ENCODE measurements around the gene CCDC146. TPM values are rescaled to one million over a fixed set of nuclear protein-coding genes. Genes with fewer than 3 reads are reported as not detected.
A peak's percentile ranks its signal among the peaks of the same experiment; 100 is the strongest.
"Not testable (repeated sequence)": the region's sequence is repeated elsewhere in the genome, so short reads cannot be mapped to it uniquely, and the experiment has no call there.

Gene CCDC146
- total RNA-seq, 4 donors from 2014 or later = 14.7 to 23.6 (median 17.6) TPM

DNA sequence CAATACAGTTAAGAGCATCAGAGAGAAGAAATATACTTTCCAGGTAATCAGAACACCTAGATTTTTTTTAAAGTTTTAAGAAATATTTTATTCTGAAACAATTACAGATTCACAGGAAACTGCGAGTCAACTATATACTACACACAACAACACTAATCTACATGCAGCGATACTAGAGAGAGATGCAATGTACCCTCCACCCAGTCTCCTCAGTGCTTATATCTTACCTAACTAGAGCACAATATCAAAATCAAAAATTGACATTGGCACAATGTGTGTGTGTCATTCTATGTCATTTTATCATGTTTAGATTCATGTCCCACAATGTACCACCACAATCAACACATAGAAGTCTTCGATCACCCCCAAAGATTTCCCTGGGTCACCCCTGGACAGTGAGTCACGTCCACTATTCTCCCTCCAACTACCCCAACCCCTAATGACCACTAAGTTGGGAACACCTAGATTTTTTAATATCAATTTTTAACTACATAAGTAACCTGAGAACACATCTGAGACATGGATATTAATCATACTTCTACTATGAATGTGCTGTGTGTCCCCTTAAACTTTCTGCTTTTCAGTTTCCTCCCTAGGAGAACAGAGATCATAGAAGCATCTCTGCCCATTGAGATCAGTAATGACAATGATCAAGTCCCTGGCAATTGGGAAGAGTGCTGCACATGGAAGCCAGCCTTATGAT is 207.2 kb downstream of the CCDC146 start:
- H3K4me3 ChIP-seq = no peak overlapping the region
- no peaks in the 10 kb centered on the region for H3K36me3 ChIP-seq
- H3K27me3 ChIP-seq = no peaks in the 10 kb centered on the region
- TF ChIP-seq CTCF (IDR thresholded peaks at IDR 0.05) (no peak), EP300 (IDR thresholded peaks at IDR 0.05) (no peak), POLR2A (IDR thresholded peaks at IDR 0.05) (no peak)
- no peaks in the 10 kb centered on the region for H3K9me3 ChIP-seq
- H3K27ac ChIP-seq = peak overlapping the region in 3 of 4 donors; percentile 41 to 82 (median 79)
- H3K4me1 ChIP-seq = peaks cover 0 to 62% (median 36%) of the 10 kb centered on the region in 4 donors
- no peak for DNase-seq (ENCODE audit: low spot score in 2 of 2)
- 85% methylated on average over 4 of the region's 4 CpGs for WGBS, 2 donors

GRCh38 chr7:77330169-77330882 is 207.9 kb downstream of the CCDC146 start:
- peaks cover 0 to 64% (median 36%) of the 10 kb centered on the region in 4 donors for H3K4me1 ChIP-seq
- no peaks in the 10 kb centered on the region for H3K9me3 ChIP-seq
- H3K36me3 ChIP-seq = no peaks in the 10 kb centered on the region
- H3K27me3 ChIP-seq = no peaks in the 10 kb centered on the region
- no peak overlapping the region for H3K4me3 ChIP-seq
- DNase-seq (ENCODE audit: low spot score in 2 of 2) = no peak
- no peak for TF ChIP-seq POLR2A (IDR thresholded peaks at IDR 0.05)
- TF ChIP-seq EP300 (IDR thresholded peaks at IDR 0.05) = peak; percentile 60 to 66
- WGBS, 2 donors = 66 to 68% methylated on average over 6 of the region's 6 CpGs
- H3K27ac ChIP-seq = peak overlapping the region in 3 of 4 donors; percentile 41 to 82 (median 79)

DNA sequence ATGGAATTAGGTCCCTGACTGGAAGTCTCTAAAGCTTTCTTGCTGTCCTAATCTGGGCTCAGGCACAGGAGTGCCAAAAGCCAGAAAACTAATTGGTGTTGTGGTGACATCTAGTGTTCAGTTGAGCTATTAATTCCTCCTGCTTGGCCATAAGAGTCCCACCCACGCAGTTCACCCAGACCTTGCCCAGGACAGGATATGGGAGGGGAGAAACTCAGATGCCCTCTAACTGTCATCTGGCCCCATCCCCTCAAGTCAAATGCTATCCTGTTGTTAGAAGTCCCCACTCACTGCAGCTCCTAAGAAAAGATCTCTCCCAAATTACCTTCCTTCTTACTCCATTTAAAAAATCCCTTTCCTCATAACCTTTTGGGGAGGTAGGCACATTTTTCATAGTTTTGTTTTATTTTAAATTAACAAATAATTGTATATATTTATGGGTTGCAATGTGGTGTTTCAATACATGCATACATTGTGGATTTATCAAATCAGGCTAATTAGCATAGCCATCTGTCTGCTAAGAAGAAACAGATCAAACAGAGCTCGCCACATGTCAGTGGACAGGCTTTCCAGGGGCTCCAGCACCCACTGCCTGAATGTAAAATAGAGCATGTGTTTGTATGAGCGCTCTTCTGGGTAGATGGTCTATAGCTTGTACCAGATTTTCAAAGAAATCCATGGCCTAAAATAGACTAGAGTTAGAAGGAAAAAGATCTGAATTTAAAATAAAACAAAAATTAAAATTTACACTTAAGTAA is 209.7 kb downstream of the CCDC146 start:
- H3K27me3 ChIP-seq = no peaks in the 10 kb centered on the region
- TF ChIP-seq CTCF (IDR thresholded peaks at IDR 0.05) (peak; percentile 48 to 89 (median 65)), POLR2A (IDR thresholded peaks at IDR 0.05) (no peak), EP300 (IDR thresholded peaks at IDR 0.05) (peak in 1 of 2 donors; percentile 70)
- no peaks in the 10 kb centered on the region for H3K36me3 ChIP-seq
- peaks cover 0 to 51% (median 28%) of the 10 kb centered on the region in 4 donors for H3K4me1 ChIP-seq
- H3K4me3 ChIP-seq = no peak overlapping the region
- no peaks in the 10 kb centered on the region for H3K9me3 ChIP-seq
- peak in 1 of 2 donors; percentile 78 for DNase-seq (ENCODE audit: low spot score in 2 of 2)
- WGBS, 2 donors = 52 to 58% methylated on average over 3 of the region's 3 CpGs
- peak overlapping the region in 2 of 4 donors; percentile 25 to 38 for H3K27ac ChIP-seq

DNA sequence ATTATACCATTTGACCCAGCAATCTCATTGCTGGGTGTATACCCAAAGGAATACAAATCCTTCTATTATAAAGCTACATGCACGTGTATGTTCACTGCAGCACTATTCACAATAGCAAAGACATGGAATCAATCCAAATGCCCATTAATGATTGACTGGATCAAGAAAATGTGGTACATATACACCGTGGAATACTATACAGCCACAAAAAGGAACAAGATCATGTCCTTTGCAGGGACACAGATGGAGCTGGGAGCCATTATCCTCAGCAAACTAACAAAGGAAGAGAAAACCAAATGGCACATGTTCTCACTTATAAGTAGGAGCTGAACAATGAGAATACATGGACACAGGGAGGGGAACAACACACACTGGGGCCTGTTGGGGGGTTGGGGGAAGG is 211.6 kb downstream of the CCDC146 start:
- H3K4me3 ChIP-seq; H3K27ac ChIP-seq; H3K27me3 ChIP-seq; DNase-seq (ENCODE audit: low spot score in 2 of 2); H3K36me3 ChIP-seq; H3K9me3 ChIP-seq: not testable (repeated sequence)
- peaks cover 0 to 39% (median 12%) of the 10 kb centered on the region in 4 donors for H3K4me1 ChIP-seq
- WGBS, 2 donors = 85 to 89% methylated on average over 2 of the region's 2 CpGs

GRCh38 chr7:77335581-77335980 is 213.2 kb downstream of the CCDC146 start:
- DNase-seq (ENCODE audit: low spot score in 2 of 2) = no peak
- H3K9me3 ChIP-seq = no peaks in the 10 kb centered on the region
- no peak overlapping the region for H3K27ac ChIP-seq
- no peaks in the 10 kb centered on the region for H3K36me3 ChIP-seq
- TF ChIP-seq EP300 (IDR thresholded peaks at IDR 0.05) (no peak), CTCF (IDR thresholded peaks at IDR 0.05) (no peak)
- H3K4me3 ChIP-seq = no peak overlapping the region
- H3K4me1 ChIP-seq = peaks cover 0 to 35% (median 3%) of the 10 kb centered on the region in 4 donors
- H3K27me3 ChIP-seq = no peaks in the 10 kb centered on the region
